HG03060 (cell line): ENCODE results near the gene PRPF31.
"Not testable (repeated sequence)": the region's sequence is repeated elsewhere in the genome, so short reads cannot be mapped to it uniquely, and the experiment has no call there.

Experiments used
- ATAC-seq: cut with Tn5 transposase; IDR thresholded peaks from one replicate; pipeline ENCODE4 v1.9.1; 2021; ENCODE audit warnings: low read depth, moderate number of reproducible peaks; ENCODE audit not compliant: unreplicated experiment

PRPF31 gene

DNA sequence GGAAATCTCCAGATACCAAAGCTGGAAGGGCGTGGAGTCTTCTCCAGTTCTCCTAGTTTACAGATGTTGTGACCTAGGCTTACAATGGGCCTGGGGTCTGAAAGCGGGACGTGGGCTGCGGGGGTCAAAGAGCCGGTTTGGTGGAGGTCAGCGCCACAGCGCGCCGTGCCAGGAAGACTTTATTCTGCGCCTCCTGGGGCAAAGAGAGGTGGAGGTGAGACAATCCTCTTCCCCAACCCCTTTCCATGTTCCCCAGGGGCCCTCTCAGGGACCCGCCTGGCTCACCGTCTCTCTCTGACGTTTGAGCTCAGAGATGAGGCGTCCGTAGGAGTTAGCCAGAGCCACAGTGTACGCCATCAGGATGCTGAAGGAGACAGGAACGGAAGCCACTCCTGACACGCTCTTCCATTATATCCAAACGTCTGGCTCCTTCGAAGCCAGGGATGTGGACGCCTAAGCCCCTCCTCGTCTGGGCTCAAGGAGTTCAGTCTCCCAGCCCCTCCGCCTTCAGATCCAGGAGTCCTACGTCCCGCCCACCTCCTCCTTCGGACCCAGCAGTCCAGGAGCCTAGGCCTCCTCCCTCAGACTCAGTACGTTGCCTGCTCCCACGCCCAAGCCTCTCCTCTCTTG is 44.7 kb downstream of the PRPF31 start:
- ATAC-seq = no peak

DNA sequence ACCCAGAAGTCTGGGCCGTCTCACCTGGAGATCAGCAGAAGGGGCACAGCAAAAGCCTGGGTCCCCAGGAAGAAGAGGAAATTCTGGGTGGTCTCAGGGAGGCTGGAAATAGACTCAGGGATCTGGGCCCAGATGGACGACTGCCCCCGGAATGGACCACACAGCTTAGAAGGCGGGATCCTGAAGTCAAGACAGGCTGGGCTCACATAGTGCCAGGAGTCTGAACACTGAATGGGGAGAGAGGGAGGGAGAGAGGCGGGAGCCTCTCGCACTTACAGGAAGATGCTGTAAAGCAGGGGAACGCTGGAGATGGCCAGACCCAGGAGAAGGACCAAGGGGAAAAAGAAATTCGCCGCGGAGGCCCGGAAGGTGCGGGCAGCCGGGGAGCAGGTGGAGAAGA is 45.3 kb downstream of the PRPF31 start:
- no peak for ATAC-seq

DNA sequence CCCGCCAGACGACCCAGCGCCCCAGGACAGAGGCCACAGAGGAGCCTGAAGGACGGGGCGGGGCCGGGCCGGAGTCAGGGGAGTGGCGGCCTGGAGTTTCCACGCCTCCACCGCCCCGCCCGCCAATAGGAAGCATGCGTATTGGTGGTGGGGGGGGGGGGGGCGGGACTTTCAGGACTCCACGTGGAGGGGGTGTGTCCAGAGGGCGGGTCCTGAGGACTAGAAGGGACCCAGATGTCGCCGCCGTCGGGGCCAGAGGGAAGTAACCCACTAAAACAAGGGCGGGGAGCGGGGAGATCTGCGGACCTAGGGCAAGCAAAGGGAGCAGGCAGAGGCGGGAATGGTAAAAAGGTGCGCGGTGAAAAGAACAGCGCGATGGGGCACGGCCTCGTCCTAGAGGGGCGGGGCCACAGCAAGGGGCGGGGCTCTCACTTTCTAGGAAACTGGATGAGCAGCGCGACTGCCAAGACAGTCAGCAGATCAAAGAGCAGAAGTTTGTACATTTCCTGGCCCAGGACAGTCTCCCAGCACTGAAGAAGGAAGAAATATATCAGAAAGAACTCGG is 46.8 kb downstream of the PRPF31 start:
- ATAC-seq = no peak

GRCh38 chr19:54162884-54163283 is 47.3 kb downstream of the PRPF31 start:
- ATAC-seq = no peak

- ATAC-seq = no peak
Measured at GRCh38 chr19:54164369-54165068, 49.0 kb downstream of the PRPF31 start.

DNA sequence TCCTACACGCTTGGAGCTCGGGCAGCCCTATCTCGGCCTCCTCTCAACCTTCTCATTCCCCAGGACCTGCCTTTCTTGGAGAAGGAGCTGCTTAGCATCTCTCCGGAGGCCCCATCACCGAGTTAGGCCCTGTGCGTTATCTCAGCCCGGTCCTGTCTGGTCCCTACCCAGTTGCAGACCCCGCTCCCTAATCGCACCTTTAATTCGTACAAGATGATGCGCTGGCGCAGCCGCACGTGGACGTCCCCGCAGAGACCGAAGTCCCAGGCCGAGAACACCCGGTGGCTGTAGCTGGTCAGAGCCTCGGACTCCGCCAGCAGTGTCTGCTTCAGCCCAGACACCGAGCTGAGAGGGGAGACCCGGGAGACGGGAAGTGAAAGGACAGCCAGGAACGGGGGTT is 49.7 kb downstream of the PRPF31 start:
- ATAC-seq = no peak

- ATAC-seq = no peak
Measured at GRCh38 chr19:54168174-54168917, 52.8 kb downstream of the PRPF31 start.

GRCh38 chr19:54169149-54169740 is 53.7 kb downstream of the PRPF31 start:
- ATAC-seq = no peak

GRCh38 chr19:54171736-54172431 is 56.3 kb downstream of the PRPF31 start:
- ATAC-seq = not testable (repeated sequence)

GRCh38 chr19:54172471-54173358 is 57.2 kb downstream of the PRPF31 start, which contains the start of gene TMC4:
Gene TMC4, minus strand, starts transcription at chr19:54173160. Its CDS starts 43 bp downstream, at chr19:54173117.
- no peak for ATAC-seq

GRCh38 chr19:54173359-54173699 is 57.8 kb downstream of the PRPF31 start:
- no peak for ATAC-seq

- no peak for ATAC-seq
Measured at GRCh38 chr19:54173951-54174834, 58.6 kb downstream of the PRPF31 start.

DNA sequence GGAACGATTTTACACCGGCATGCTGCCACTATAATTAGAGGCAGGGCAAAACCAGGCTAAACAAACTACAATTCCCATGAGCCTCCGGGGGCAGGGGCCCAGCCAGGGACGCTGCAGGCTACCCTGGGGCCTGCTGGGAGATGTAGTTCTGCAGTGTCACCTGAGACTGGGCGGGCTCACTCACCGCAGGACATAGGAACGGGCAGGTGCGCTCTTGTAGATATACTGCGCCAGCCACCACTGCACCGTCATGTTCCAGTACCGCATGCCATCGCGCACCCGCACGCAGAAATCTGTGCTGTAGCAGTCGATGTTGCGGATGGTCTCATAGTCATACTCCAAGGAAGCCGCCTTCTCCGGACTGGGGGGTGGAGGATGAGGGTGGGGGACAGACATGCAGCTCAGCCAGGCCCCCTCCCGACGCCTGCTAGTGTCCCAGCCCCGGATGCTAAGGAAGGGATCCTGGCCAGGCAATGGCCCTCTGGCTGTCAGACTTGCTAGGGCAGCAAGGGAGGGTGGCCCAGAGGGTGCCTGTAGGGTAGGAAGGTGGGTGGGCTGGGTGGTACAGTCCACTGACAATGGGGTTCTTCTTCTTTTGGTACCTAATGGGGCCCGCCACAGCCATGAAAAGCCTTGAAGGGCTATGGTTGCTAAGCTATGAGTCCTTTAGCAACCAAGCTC is 63.2 kb downstream of the PRPF31 start:
- no peak for ATAC-seq

DNA sequence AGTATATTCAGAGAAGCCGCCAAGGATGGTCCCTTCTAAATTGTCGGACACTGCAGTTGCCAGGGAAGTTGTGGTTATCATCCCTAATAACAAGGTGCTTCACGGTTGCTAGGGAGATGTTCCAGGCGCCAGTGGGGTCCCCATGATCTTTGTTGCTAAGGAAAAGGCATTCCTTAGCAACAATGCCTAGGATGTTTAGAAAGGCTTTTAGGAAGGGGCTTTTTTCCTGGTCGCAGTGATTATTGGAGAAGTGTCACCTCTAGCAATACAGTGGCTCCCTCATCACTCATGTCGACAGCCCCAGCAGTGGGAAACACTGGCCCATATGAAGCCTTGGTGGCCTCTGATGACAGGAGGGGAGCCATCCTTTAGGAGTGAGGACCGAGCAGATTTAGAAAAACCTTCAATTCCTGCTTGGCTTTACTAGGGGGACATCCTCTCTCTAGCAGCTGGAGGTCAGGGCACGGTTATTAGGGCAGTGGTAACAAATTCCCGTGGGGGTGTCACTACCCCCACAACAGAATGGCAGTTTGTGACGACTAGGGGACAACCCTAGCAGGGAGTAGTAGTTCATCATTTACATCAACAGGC is 63.8 kb downstream of the PRPF31 start:
- no peak for ATAC-seq

- ATAC-seq = no peak
Measured at GRCh38 chr19:54179921-54180461, 64.4 kb downstream of the PRPF31 start.

GRCh38 chr19:54180691-54181091 is 65.1 kb downstream of the PRPF31 start:
- no peak for ATAC-seq
